Stomach (tissue), 9 donors: Measurements from ENCODE around the gene MND1. TPM values are rescaled to one million over a fixed set of nuclear protein-coding genes. Genes with fewer than 3 reads are reported as not detected.

Source experiments
- DNase-seq, 2 donors: peaks; one replicate each; pipeline versions ENCODE4 v3.0.0 to v3.0.0-alpha.2; 2013 to 2019
- H3K27ac ChIP-seq, 5 donors: fragments of 200-600 bp in 4 of 5; sonication (generic) in 4 of 5; one replicate each; pipeline ENCODE4 v1.5.1; 2013 to 2019; ENCODE audit warnings: mild to moderate bottlenecking in 1 of 5, moderate library complexity in 1 of 5
- H3K27me3 ChIP-seq, 3 donors: fragments of 200-600 bp; sonication (generic); one replicate each; pipeline ENCODE4 v1.5.1; 2017 to 2019; ENCODE audit warnings: mixed run types in 1 of 3
- H3K36me3 ChIP-seq, 4 donors: fragments of 200-600 bp; sonication (generic); 1 replicate in 3 of 4; 2 replicates in 1 of 4; pipeline ENCODE4 v1.5.1; 2016 to 2019
- H3K4me1 ChIP-seq, 4 donors: fragments of 200-600 bp; sonication (generic); one replicate each; pipeline ENCODE4 v1.5.1; 2016 to 2019
- H3K4me3 ChIP-seq, 4 donors: fragments of 200-600 bp; sonication (generic) in 3 of 4; one replicate each; pipeline ENCODE4 v1.5.1; 2016 to 2019; ENCODE audit warnings: mild to moderate bottlenecking in 1 of 4
- H3K9me3 ChIP-seq, 4 donors: fragments of 200-600 bp; sonication (generic); one replicate each; pipeline ENCODE4 v1.5.1; 2016 to 2019
- EP300 ChIP-seq: sonication (generic); formaldehyde crosslinking; IDR thresholded peaks from one replicate; pipeline ENCODE4 v1.6.1; 2017; ENCODE audit warnings: antibody characterized with exemption
- POLR2A ChIP-seq, 4 donors: fragments of 450-650 bp; IDR thresholded peaks; one replicate each; pipeline ENCODE4 v1.6.1; 2016; ENCODE audit warnings: antibody characterized with exemption in 4 of 4, control low read depth in 2 of 4, mild to moderate bottlenecking in 1 of 4, moderate library complexity in 1 of 4
- POLR2AphosphoS5 ChIP-seq, 3 donors: sonication (generic); formaldehyde crosslinking; IDR thresholded peaks; one replicate each; pipeline ENCODE4 v1.6.1; 2016; ENCODE audit warnings: antibody characterized with exemption in 3 of 3
- WGBS, 5 donors: extraction: QIAGEN DNeasy Blood & Tissue Kit in 3 of 5; methylation state at CpG; one replicate each; pipeline versions ENCODE4 v1.1.5 to v1.1.7; 2013 to 2018; 5-methylcytosine and 5-hydroxymethylcytosine counted together
- intact Hi-C: fragments of 100-400 bp; cut with DNase I; formaldehyde crosslinking; loops from one replicate; pipeline ENCODE4 v1.15.1; 2023; ENCODE audit warnings: low total_unique reads
- polyA plus RNA-seq, 3 donors: library from polyadenylated mRNA; stranded (reverse); fragments of 200-250 nt; gene quantifications; one replicate each; pipeline ENCODE4 v1.2.3, GENCODE V29; 2013
- total RNA-seq, 5 donors: library from RNA; depleted of rRNA; stranded (reverse); fragments of >200 nt; gene quantifications; one replicate each; pipeline versions ENCODE4 v1.1.0 to v1.2.3, GENCODE V29; 2014 to 2016
- TF ChIP-seq, protein P1 (sequence below), 7 experiments: fragments of 450-650 bp in 4 of 7; fragments of 200-600 bp in 3 of 7; sonication (generic) in 3 of 7; IDR thresholded peaks; one replicate each; pipeline ENCODE4 v1.5.1; 2016 to 2019; ENCODE audit warnings: antibody characterized with exemption in 7 of 7, control low read depth in 2 of 7, mild to moderate bottlenecking in 1 of 7
- donor health status: healthy with polysubstance abuse.
- donor health status: Bipolar disorder and iron deficiency.
- donor health status: healthy.

Gene MND1
- total and polyA plus RNA-seq, 8 donors, result 1.1 to 5.9 (median 4.4) TPM; not detected in 3

DNA sequence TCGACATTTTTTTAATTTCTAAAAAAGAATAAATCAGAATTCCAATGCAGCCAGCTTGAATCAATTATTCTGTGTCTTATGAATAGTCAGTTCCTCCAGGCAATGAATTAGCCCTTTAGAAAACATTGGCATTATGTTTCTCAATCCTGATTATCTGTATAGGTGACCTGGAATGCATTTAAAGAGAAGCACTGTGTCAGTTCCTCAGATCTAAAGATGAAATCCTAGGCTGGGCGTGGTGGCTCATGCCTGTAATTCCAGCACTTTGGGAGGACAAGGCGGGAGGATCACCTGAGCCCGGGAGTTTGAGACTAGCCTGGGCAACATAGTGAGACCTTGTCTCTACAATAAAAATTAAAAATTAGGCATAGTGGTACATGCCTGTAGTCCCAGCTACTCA is 43.5 kb downstream of the MND1 start:
- H3K4me1 ChIP-seq, result no peaks in the 10 kb centered on the region
- intact Hi-C loops, result no loop called here
- H3K27ac ChIP-seq, result no peak overlapping the region
- TF ChIP-seq, protein P1, sequence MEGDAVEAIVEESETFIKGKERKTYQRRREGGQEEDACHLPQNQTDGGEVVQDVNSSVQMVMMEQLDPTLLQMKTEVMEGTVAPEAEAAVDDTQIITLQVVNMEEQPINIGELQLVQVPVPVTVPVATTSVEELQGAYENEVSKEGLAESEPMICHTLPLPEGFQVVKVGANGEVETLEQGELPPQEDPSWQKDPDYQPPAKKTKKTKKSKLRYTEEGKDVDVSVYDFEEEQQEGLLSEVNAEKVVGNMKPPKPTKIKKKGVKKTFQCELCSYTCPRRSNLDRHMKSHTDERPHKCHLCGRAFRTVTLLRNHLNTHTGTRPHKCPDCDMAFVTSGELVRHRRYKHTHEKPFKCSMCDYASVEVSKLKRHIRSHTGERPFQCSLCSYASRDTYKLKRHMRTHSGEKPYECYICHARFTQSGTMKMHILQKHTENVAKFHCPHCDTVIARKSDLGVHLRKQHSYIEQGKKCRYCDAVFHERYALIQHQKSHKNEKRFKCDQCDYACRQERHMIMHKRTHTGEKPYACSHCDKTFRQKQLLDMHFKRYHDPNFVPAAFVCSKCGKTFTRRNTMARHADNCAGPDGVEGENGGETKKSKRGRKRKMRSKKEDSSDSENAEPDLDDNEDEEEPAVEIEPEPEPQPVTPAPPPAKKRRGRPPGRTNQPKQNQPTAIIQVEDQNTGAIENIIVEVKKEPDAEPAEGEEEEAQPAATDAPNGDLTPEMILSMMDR (IDR thresholded peaks at IDR 0.05), result no peak
- TF ChIP-seq POLR2AphosphoS5 (IDR thresholded peaks at IDR 0.05) (no peak), POLR2A (IDR thresholded peaks at IDR 0.05) (no peak), EP300 (no peak)
- H3K9me3 ChIP-seq, result no peaks in the 10 kb centered on the region
- WGBS, 5 donors, result 89 to 98% (median 96%) methylated on average over 4 of the region's 4 CpGs
- no peaks in the 10 kb centered on the region for H3K36me3 ChIP-seq
- no peak for DNase-seq
- no peak overlapping the region for H3K4me3 ChIP-seq
- H3K27me3 ChIP-seq, result no peaks in the 10 kb centered on the region

DNA sequence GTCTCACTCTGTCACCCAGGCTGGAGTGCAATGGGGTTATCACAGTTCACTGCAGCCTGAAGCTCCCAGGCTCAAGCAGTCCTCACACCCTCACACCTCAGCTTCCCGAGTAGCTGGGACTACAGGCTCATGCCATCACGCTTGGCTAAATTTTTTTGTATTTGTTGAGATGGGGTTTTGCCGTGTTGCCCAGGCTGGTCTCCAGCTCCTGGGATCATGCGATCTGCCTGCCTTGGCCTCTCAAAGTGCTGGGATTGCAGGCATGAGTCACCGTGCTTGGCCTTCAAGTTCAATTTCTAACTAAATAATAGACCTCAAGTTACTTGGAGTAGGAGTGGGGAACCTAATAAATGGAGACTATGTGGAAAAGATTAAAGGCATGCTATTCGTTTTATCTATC is 48.9 kb downstream of the MND1 start:
- no peak overlapping the region for H3K4me3 ChIP-seq
- 66 to 78% (median 76%) methylated on average over 6 of the region's 6 CpGs for WGBS, 5 donors
- TF ChIP-seq, protein P1 (IDR thresholded peaks at IDR 0.05), result no peak
- TF ChIP-seq EP300 (no peak), POLR2A (IDR thresholded peaks at IDR 0.05) (no peak), POLR2AphosphoS5 (IDR thresholded peaks at IDR 0.05) (no peak)
- H3K36me3 ChIP-seq, result no peaks in the 10 kb centered on the region
- no peaks in the 10 kb centered on the region for H3K9me3 ChIP-seq
- H3K27ac ChIP-seq, result no peak overlapping the region
- DNase-seq, result no peak
- no peaks in the 10 kb centered on the region for H3K27me3 ChIP-seq
- intact Hi-C loops, result no loop called here
- no peaks in the 10 kb centered on the region for H3K4me1 ChIP-seq

DNA sequence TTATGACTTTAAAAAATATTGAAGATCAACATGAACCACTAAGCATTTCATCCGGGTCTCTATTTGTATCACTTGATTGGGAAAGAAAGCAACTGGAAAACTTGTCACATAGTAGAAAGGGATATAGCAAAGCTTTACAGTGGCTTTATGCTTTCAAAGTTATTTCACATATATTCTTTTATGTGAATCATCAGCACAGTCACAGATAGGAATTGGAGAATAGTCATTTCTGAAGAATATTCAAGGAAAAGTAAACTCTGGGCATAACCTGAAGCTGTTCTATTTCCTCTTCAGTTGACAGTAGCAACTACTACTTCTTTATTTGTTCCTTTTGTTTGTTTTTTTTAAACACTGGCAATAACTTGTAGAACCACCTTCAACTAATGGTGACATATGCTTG is 50.5 kb downstream of the MND1 start:
- no peaks in the 10 kb centered on the region for H3K36me3 ChIP-seq
- DNase-seq, result no peak
- H3K9me3 ChIP-seq, result no peaks in the 10 kb centered on the region
- TF ChIP-seq, protein P1 (IDR thresholded peaks at IDR 0.05), result no peak
- TF ChIP-seq POLR2A (IDR thresholded peaks at IDR 0.05) (no peak), POLR2AphosphoS5 (IDR thresholded peaks at IDR 0.05) (no peak), EP300 (no peak)
- 85 to 96% (median 93%) methylated on average over 1 of the region's 1 CpG for WGBS, 5 donors
- no peak overlapping the region for H3K4me3 ChIP-seq
- no peak overlapping the region for H3K27ac ChIP-seq
- no peaks in the 10 kb centered on the region for H3K4me1 ChIP-seq
- intact Hi-C loops, result no loop called here
- no peaks in the 10 kb centered on the region for H3K27me3 ChIP-seq

DNA sequence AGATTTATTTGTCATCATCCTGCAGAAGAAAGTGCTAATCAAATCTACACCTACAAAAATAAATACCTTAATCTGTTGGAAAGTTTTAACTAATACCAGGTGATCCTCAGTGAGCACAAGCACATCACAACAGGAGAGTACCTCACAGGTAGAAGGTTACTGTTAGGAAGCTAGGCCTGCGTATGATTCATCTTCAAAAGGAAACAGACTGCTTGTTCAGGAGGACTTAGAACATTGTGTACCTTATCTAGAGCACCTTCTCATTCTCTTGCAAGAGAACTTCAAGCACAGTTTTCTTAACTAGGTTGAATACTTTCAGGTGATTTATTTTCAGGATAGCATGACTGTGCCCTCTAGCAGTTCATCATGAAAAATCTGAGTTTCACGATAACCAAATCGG is 54.2 kb downstream of the MND1 start:
- Histone ChIP-seq H3K27me3 (no peaks in the 10 kb centered on the region), H3K27ac (no peak overlapping the region), H3K9me3 (no peaks in the 10 kb centered on the region), H3K36me3 (no peaks in the 10 kb centered on the region), H3K4me1 (no peaks in the 10 kb centered on the region), H3K4me3 (no peak overlapping the region)
- no peak for TF ChIP-seq EP300
- no peak for TF ChIP-seq POLR2A (IDR thresholded peaks at IDR 0.05)
- TF ChIP-seq, protein P1 (IDR thresholded peaks at IDR 0.05), result no peak
- TF ChIP-seq POLR2AphosphoS5 (IDR thresholded peaks at IDR 0.05), result no peak
- intact Hi-C loops, result no loop called here
- WGBS, 5 donors, result 83 to 92% (median 91%) methylated on average over 3 of the region's 3 CpGs
- no peak for DNase-seq
